H1 (cell line): ENCODE measurements around the gene PAGE4. TPM values are rescaled to one million over a fixed set of nuclear protein-coding genes. Genes with fewer than 3 reads are reported as not detected.

Source experiments
- CTCF ChIA-PET: fragments of 300-600 bp; sonication (Branson Sonifier 250); formaldehyde crosslinking; loops from one replicate; lab custom pipeline; 2021; ENCODE audit not compliant: partially characterized antibody; lab: Charles Lee
- POLR2A ChIA-PET: fragments of 300-600 bp; sonication (Branson Sonifier 250); formaldehyde crosslinking; loops from one replicate; lab custom pipeline; 2021; ENCODE audit warnings: inconsistent platforms; ENCODE audit not compliant: partially characterized antibody; lab: Charles Lee
- DNase-seq, 2 experiments: peaks; one replicate each; pipeline versions ENCODE4 v3.0.0 to v3.0.0-alpha.2; 2010 to 2022; ENCODE audit warnings: low spot score in 2 of 2, low read depth in 1 of 2, mixed read lengths in 1 of 2
- FAIRE-seq: peaks from 2 replicates; lab custom pipeline; 2011; peaks lifted over from hg19 to GRCh38; lab: Jason Lieb, UNC
- H2AFZ ChIP-seq: 2 replicates; pipeline ENCODE4 v1.8.1; 2012; ENCODE audit warnings: low read length, inconsistent platforms
- H2AK5ac ChIP-seq: 2 replicates; pipeline ENCODE4 v1.6.1; 2013; ENCODE audit warnings: low read depth, low read length
- H2BK120ac ChIP-seq: replicated peaks from 2 replicates; pipeline ENCODE3; 2013; ENCODE audit warnings: low read depth, low read length, inconsistent platforms
- H2BK12ac ChIP-seq: 2 replicates; pipeline ENCODE4 v1.6.1; 2013; ENCODE audit warnings: low read depth, low read length
- H2BK15ac ChIP-seq: 2 replicates; pipeline ENCODE4 v1.6.1; 2013; ENCODE audit warnings: low read length
- H2BK20ac ChIP-seq: 2 replicates; pipeline ENCODE4 v1.6.1; 2013; ENCODE audit warnings: low read length
- H2BK5ac ChIP-seq: 2 replicates; pipeline ENCODE4 v1.6.1; 2013; ENCODE audit warnings: low read depth, low read length
- H3K14ac ChIP-seq: 2 replicates; pipeline ENCODE4 v1.6.1; 2013; ENCODE audit warnings: inconsistent platforms; ENCODE audit not compliant: insufficient read length
- H3K18ac ChIP-seq: 2 replicates; pipeline ENCODE4 v1.6.1; 2013; ENCODE audit warnings: low read length; ENCODE audit errors: extremely low read depth
- H3K23ac ChIP-seq: 2 replicates; pipeline ENCODE4 v1.6.1; 2013; ENCODE audit warnings: inconsistent platforms; ENCODE audit not compliant: insufficient read length
- H3K23me2 ChIP-seq: 2 replicates; pipeline ENCODE4 v1.6.1; 2013; ENCODE audit warnings: low read depth, low read length
- H3K27ac ChIP-seq: 2 replicates; pipeline ENCODE4 v1.6.1; 2011; ENCODE audit warnings: low read depth, low read length, inconsistent platforms
- H3K27me3 ChIP-seq, 4 experiments: replicated peaks in 1 of 4; 1 replicate in 1 of 4; 2 replicates in 3 of 4; pipeline versions ENCODE4 v1.6.1 to v1.8.1; 2011 to 2013; ENCODE audit warnings: low read length in 3 of 4, mild to moderate bottlenecking in 3 of 4, inconsistent platforms in 2 of 4, mixed read lengths in 2 of 4, moderate library complexity in 1 of 4; ENCODE audit not compliant: control insufficient read depth in 3 of 4, insufficient read depth in 3 of 4; ENCODE audit errors: extremely low read depth in 1 of 4
- H3K36me3 ChIP-seq, 4 experiments: 2 replicates each; pipeline versions ENCODE4 v1.6.1 to v1.8.1; 2011 to 2013; ENCODE audit warnings: mild to moderate bottlenecking in 4 of 4, low read length in 3 of 4, moderate library complexity in 2 of 4, control low read depth in 1 of 4, inconsistent platforms in 1 of 4; ENCODE audit not compliant: insufficient read depth in 4 of 4, control insufficient read depth in 2 of 4
- H3K4ac ChIP-seq: replicated peaks from 2 replicates; pipeline ENCODE3; 2013; ENCODE audit warnings: low read length, low read depth, mixed read lengths, inconsistent platforms; ENCODE audit not compliant: insufficient read length
- H3K4me1 ChIP-seq, 4 experiments: replicated peaks in 1 of 4; 1 replicate in 1 of 4; 2 replicates in 3 of 4; pipeline versions ENCODE4 v1.6.1 to v1.8.1; 2011 to 2013; ENCODE audit warnings: low read length in 3 of 4, inconsistent platforms in 2 of 4, mixed read lengths in 1 of 4; ENCODE audit not compliant: insufficient read depth in 4 of 4, control insufficient read depth in 3 of 4
- H3K4me2 ChIP-seq, 2 experiments: 2 replicates each; pipeline versions ENCODE4 v1.6.1 to v1.8.1; 2011 to 2013; ENCODE audit warnings: low read depth in 2 of 2, low read length in 2 of 2, control low read depth in 1 of 2, inconsistent platforms in 1 of 2, mild to moderate bottlenecking in 1 of 2; ENCODE audit not compliant: insufficient read depth in 1 of 2
- H3K4me3 ChIP-seq, 4 experiments: fragments of 200-600, 300-600 bp in 1 of 4; sonication (generic), shearing (Covaris generic), sonication (Bioruptor Twin) in 1 of 4; 2 replicates each; pipeline versions ENCODE4 v1.5.1 to v1.8.1; 2011 to 2016; ENCODE audit warnings: low read length in 4 of 4, low read depth in 3 of 4, control low read depth in 2 of 4, inconsistent platforms in 2 of 4, mild to moderate bottlenecking in 2 of 4, mixed read lengths in 1 of 4, moderate library complexity in 1 of 4; ENCODE audit not compliant: insufficient read depth in 2 of 4; ENCODE audit errors: extremely low read depth in 1 of 4
- H3K56ac ChIP-seq: replicated peaks from 2 replicates; pipeline ENCODE3; 2013; ENCODE audit warnings: low read depth, mild to moderate bottlenecking, mixed read lengths, low read length, inconsistent platforms; ENCODE audit not compliant: insufficient read length
- H3K79me1 ChIP-seq: 2 replicates; pipeline ENCODE4 v1.6.1; 2013; ENCODE audit warnings: low read depth, low read length, control low read depth
- H3K79me2 ChIP-seq, 2 experiments: 2 replicates each; pipeline versions ENCODE4 v1.6.1 to v1.8.1; 2012 to 2013; ENCODE audit warnings: low read length in 2 of 2, mild to moderate bottlenecking in 2 of 2, inconsistent platforms in 1 of 2; ENCODE audit not compliant: insufficient read depth in 2 of 2, control insufficient read depth in 1 of 2
- H3K9ac ChIP-seq, 4 experiments: replicated peaks in 1 of 4; 1 replicate in 1 of 4; 2 replicates in 3 of 4; pipeline versions ENCODE4 v1.6.1 to v1.8.1; 2011 to 2013; ENCODE audit warnings: low read depth in 3 of 4, low read length in 3 of 4, control low read depth in 2 of 4, mild to moderate bottlenecking in 2 of 4, moderate library complexity in 2 of 4, inconsistent platforms in 1 of 4; ENCODE audit errors: extremely low read depth in 1 of 4
- H3K9me3 ChIP-seq, 2 experiments: 2 replicates each; pipeline versions ENCODE4 v1.6.1 to v1.8.1; 2012 to 2013; ENCODE audit warnings: mild to moderate bottlenecking in 2 of 2, moderate library complexity in 2 of 2, control low read depth in 1 of 2, inconsistent platforms in 1 of 2, low read depth in 1 of 2, low read length in 1 of 2, mixed read lengths in 1 of 2; ENCODE audit not compliant: insufficient read depth in 2 of 2
- H4K20me1 ChIP-seq, 2 experiments: replicated peaks in 1 of 2; 2 replicates each; pipeline versions ENCODE3 to v1.8.1; 2011 to 2013; ENCODE audit warnings: inconsistent platforms in 2 of 2, low read length in 2 of 2, mild to moderate bottlenecking in 1 of 2; ENCODE audit not compliant: insufficient read depth in 2 of 2, control insufficient read depth in 1 of 2
- H4K5ac ChIP-seq: 2 replicates; pipeline ENCODE4 v1.6.1; 2013; ENCODE audit warnings: low read length, low read depth, mixed read lengths, inconsistent platforms; ENCODE audit not compliant: insufficient read length
- H4K8ac ChIP-seq: 2 replicates; pipeline ENCODE4 v1.8.0; 2013; ENCODE audit warnings: mild to moderate bottlenecking, moderate library complexity, low read length, inconsistent platforms; ENCODE audit not compliant: insufficient read depth; ENCODE audit errors: extremely low read depth
- H4K91ac ChIP-seq: replicated peaks from 2 replicates; pipeline ENCODE3; 2013; ENCODE audit warnings: low read length, mixed read lengths, inconsistent platforms; ENCODE audit not compliant: insufficient read length
- ASH2L ChIP-seq: fragments of 200-600, 300-600 bp; sonication (generic); IDR thresholded peaks from one replicate; pipeline ENCODE4 v1.7.1; 2017; ENCODE audit warnings: low read length
- ATF3 ChIP-seq: IDR thresholded peaks from 2 replicates; pipeline ENCODE4 v1.6.1; 2011; ENCODE audit warnings: low read depth, mild to moderate bottlenecking, low read length; ENCODE audit not compliant: insufficient read depth
- CHD1 ChIP-seq: IDR thresholded peaks from 2 replicates; pipeline ENCODE4 v1.6.1; 2012; ENCODE audit warnings: low read depth, low read length, improper control_type of control experiment
- HDAC6 ChIP-seq: IDR thresholded peaks from one replicate; pipeline ENCODE4 v1.7.1; 2012; ENCODE audit warnings: low read depth, mild to moderate bottlenecking, inconsistent platforms, low read length, moderate library complexity
- KDM5A ChIP-seq: fragments of 200-600 bp; IDR thresholded peaks from 2 replicates; pipeline ENCODE4 v1.7.1; 2012; ENCODE audit warnings: mild to moderate bottlenecking, low read length, inconsistent platforms, mixed read lengths
- NRF1 ChIP-seq: IDR thresholded peaks from 2 replicates; pipeline ENCODE4 v1.6.1; 2011; ENCODE audit warnings: mild to moderate bottlenecking, low read depth, low read length, improper control_type of control experiment
- PHF8 ChIP-seq: fragments of 200-600 bp; sonication (generic); conservative IDR thresholded peaks from 2 replicates; pipeline ENCODE4 v1.7.1; 2012; ENCODE audit warnings: low read depth, mild to moderate bottlenecking, inconsistent platforms, low read length, moderate library complexity
- RNF2 ChIP-seq: fragments of 200-900, 300-1000 bp; sonication (generic); IDR thresholded peaks from 2 replicates; pipeline ENCODE4 v1.7.1; 2016; ENCODE audit warnings: borderline replicate concordance, low read depth, mild to moderate bottlenecking, antibody characterized with exemption, low read length; ENCODE audit not compliant: poor library complexity, severe bottlenecking; ENCODE audit errors: missing control alignments
- SIRT6 ChIP-seq: IDR thresholded peaks from one replicate; pipeline ENCODE4 v1.7.1; 2012; ENCODE audit warnings: low read length, inconsistent platforms
- TAF1 ChIP-seq: IDR thresholded peaks from 2 replicates; pipeline ENCODE4 v1.6.1; 2011; ENCODE audit warnings: mild to moderate bottlenecking, low read depth, low read length
- polyA plus RNA-seq, 7 experiments: library from polyadenylated mRNA; depleted of rRNA in 3 of 7; stranded (reverse) in 5 of 7; unstranded in 2 of 7; fragments of >200 nt in 5 of 7; fragments of 200-250 nt in 2 of 7; gene quantifications; 1 replicate in 5 of 7; 2 replicates in 1 of 7; 4 replicates in 1 of 7; pipeline versions ENCODE4 v1.2.1 to v1.2.3, GENCODE V29; 2011 to 2013; ENCODE audit warnings: missing spikeins in 2 of 7, mixed read lengths in 2 of 7
- total RNA-seq: library from RNA; stranded (reverse); fragmentation: NEBNext Ultra II Directional; extraction: Animal tissue kit (Norgen Biotek cat#: 25700); gene quantifications from 2 replicates; pipeline ENCODE4 v1.2.1, GENCODE V29; 2021
- TF ChIP-seq, protein P1 (sequence below): IDR thresholded peaks from 2 replicates; pipeline ENCODE4 v1.6.1; 2012; ENCODE audit warnings: inconsistent platforms
- TF ChIP-seq, protein P2 (sequence below), 3 experiments: IDR thresholded peaks; 1 replicate in 2 of 3; 2 replicates in 1 of 3; pipeline versions ENCODE4 v1.5.1 to v1.6.1; 2011; ENCODE audit warnings: low read length in 3 of 3, mild to moderate bottlenecking in 3 of 3, inconsistent platforms in 2 of 3, low read depth in 1 of 3, moderate library complexity in 1 of 3; ENCODE audit not compliant: insufficient read depth in 1 of 3; ENCODE audit errors: control extremely low read depth in 1 of 3

PAGE4 gene
- total and polyA plus RNA-seq, 2 of the 8 experiments (the other 6 are each of a cell fraction or from before 2014, with no cell fraction given), result 0.53 TPM; not detected in 1

DNA sequence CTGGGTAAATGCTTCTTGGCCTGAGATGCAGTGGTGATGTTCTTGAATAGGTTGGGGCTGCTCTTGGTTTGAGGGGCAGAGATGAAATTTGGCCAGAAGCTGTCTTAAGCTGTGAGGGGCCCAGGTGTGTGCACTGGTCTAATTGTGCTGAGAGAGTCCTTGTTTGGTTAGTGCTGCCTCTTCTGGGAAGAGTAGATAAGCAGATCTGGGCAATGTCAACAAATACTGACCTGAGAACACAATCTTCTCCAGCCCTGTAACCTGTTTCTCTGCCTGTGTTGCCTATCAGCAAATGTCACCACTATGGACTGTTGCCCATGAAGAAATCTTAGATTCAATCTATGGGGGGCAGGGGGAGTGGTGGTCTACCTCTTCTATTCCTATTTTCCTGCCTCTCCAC lies 33.0 kb downstream of the PAGE4 start:
- Histone ChIP-seq H3K9ac (no peak overlapping the region), H3K4me3 (no peak overlapping the region), H4K8ac (no peak overlapping the region), H3K27ac (no peak overlapping the region), H3K18ac (no peak overlapping the region), H2BK5ac (no peak overlapping the region), H3K9me3 (no peaks in the 10 kb centered on the region), H2AK5ac (no peak overlapping the region), H2BK15ac (no peak overlapping the region), H3K79me1 (no peaks in the 10 kb centered on the region), H4K91ac (no peak overlapping the region), H2BK120ac (no peak overlapping the region), H3K23ac (no peak overlapping the region), H3K4ac (no peak overlapping the region), H2BK20ac (no peak overlapping the region), H3K56ac (no peak overlapping the region), H3K27me3 (no peaks in the 10 kb centered on the region), H4K5ac (no peak overlapping the region), H3K23me2 (no peaks in the 10 kb centered on the region), H3K36me3 (no peaks in the 10 kb centered on the region), H2AFZ (no peak overlapping the region), H3K4me1 (no peaks in the 10 kb centered on the region), H3K4me2 (no peak overlapping the region), H2BK12ac (no peak overlapping the region), H4K20me1 (no peaks in the 10 kb centered on the region), H3K14ac (no peak overlapping the region), H3K79me2 (no peaks in the 10 kb centered on the region)
- no peak for DNase-seq
- ChIA-PET CTCF (no interaction called here), POLR2A (no interaction called here)
- no peak for FAIRE-seq
- TF ChIP-seq ATF3 (no peak), ASH2L (no peak), TAF1 (no peak), RNF2 (no peak), PHF8 (no peak), CHD1 (no peak), HDAC6 (no peak), SIRT6 (no peak), KDM5A (no peak), NRF1 (no peak)
- TF ChIP-seq, protein P1, sequence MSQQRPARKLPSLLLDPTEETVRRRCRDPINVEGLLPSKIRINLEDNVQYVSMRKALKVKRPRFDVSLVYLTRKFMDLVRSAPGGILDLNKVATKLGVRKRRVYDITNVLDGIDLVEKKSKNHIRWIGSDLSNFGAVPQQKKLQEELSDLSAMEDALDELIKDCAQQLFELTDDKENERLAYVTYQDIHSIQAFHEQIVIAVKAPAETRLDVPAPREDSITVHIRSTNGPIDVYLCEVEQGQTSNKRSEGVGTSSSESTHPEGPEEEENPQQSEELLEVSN, result no peak
- TF ChIP-seq, protein P2, sequence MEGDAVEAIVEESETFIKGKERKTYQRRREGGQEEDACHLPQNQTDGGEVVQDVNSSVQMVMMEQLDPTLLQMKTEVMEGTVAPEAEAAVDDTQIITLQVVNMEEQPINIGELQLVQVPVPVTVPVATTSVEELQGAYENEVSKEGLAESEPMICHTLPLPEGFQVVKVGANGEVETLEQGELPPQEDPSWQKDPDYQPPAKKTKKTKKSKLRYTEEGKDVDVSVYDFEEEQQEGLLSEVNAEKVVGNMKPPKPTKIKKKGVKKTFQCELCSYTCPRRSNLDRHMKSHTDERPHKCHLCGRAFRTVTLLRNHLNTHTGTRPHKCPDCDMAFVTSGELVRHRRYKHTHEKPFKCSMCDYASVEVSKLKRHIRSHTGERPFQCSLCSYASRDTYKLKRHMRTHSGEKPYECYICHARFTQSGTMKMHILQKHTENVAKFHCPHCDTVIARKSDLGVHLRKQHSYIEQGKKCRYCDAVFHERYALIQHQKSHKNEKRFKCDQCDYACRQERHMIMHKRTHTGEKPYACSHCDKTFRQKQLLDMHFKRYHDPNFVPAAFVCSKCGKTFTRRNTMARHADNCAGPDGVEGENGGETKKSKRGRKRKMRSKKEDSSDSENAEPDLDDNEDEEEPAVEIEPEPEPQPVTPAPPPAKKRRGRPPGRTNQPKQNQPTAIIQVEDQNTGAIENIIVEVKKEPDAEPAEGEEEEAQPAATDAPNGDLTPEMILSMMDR (IDR thresholded peaks at IDR 0.05; ENCODE audit: control extremely low read depth in 1 of 3, insufficient read depth in 1 of 3, low read depth in 1 of 3, low read length in 3 of 3), result no peak
